Epithelial cell of prostate (primary cell): ENCODE results near the gene RGS9.
A peak's percentile ranks its signal among the peaks of the same experiment; 100 is the strongest.
"Not testable (repeated sequence)": the region's sequence is repeated elsewhere in the genome, so short reads cannot be mapped to it uniquely, and the experiment has no call there.

ENCODE experiments used
- DNase-seq: peaks from one replicate; pipeline ENCODE4 v3.0.0-alpha.2; 2011; ENCODE audit warnings: low read depth, low spot score
- H3K27ac ChIP-seq: fragments of 450-650 bp; 2 replicates; pipeline ENCODE4 v1.5.1; 2017; ENCODE audit warnings: mild to moderate bottlenecking

RGS9 gene

GRCh38 chr17:65177901-65178300, 40.7 kb downstream of the RGS9 start:
- no peak for DNase-seq
- no peak overlapping the region for H3K27ac ChIP-seq

- DNase-seq, H3K27ac ChIP-seq: not testable (repeated sequence)
Observed at GRCh38 chr17:65180276-65180675, 43.1 kb downstream of the RGS9 start.

- DNase-seq, result not testable (repeated sequence)
Observed at GRCh38 chr17:65180752-65181236, 43.6 kb downstream of the RGS9 start.

GRCh38 chr17:65181237-65182061, 44.3 kb downstream of the RGS9 start:
- no peak overlapping the region for H3K27ac ChIP-seq

More at GRCh38 chr17:65180752-65181236, 43.6 kb downstream of the RGS9 start:
- not testable (repeated sequence) for H3K27ac ChIP-seq

GRCh38 chr17:65182233-65182632, 45.1 kb downstream of the RGS9 start:
- no peak for DNase-seq
- H3K27ac ChIP-seq, result no peak overlapping the region

More at GRCh38 chr17:65181237-65182061, 44.3 kb downstream of the RGS9 start:
- DNase-seq, result no peak

- no peak for DNase-seq
- H3K27ac ChIP-seq, result no peak overlapping the region
Observed at GRCh38 chr17:65183736-65184135, 46.6 kb downstream of the RGS9 start.

GRCh38 chr17:65184235-65184959, 47.2 kb downstream of the RGS9 start:
- no peak for DNase-seq
- H3K27ac ChIP-seq, result no peak overlapping the region

GRCh38 chr17:65185062-65185461, 47.9 kb downstream of the RGS9 start:
- DNase-seq, result no peak
- no peak overlapping the region for H3K27ac ChIP-seq

- no peak for DNase-seq
Observed at GRCh38 chr17:65185668-65186382, 48.7 kb downstream of the RGS9 start.

GRCh38 chr17:65190467-65191097, 53.4 kb downstream of the RGS9 start:
- DNase-seq, result no peak
- no peak overlapping the region for H3K27ac ChIP-seq

More at GRCh38 chr17:65185668-65186382, 48.7 kb downstream of the RGS9 start:
- H3K27ac ChIP-seq, result no peak overlapping the region

GRCh38 chr17:65191811-65192740, 54.9 kb downstream of the RGS9 start:
- no peak for DNase-seq

GRCh38 chr17:65193305-65193704, 56.1 kb downstream of the RGS9 start:
- H3K27ac ChIP-seq, result no peak overlapping the region
- no peak for DNase-seq

More at GRCh38 chr17:65191811-65192740, 54.9 kb downstream of the RGS9 start:
- H3K27ac ChIP-seq, result peak overlapping the region; percentile 85

GRCh38 chr17:65193716-65194293, 56.6 kb downstream of the RGS9 start:
- DNase-seq, result no peak
- no peak overlapping the region for H3K27ac ChIP-seq

GRCh38 chr17:65194670-65195334, 57.6 kb downstream of the RGS9 start:
- DNase-seq, result no peak
- no peak overlapping the region for H3K27ac ChIP-seq

GRCh38 chr17:65195716-65196115, 58.5 kb downstream of the RGS9 start:
- no peak overlapping the region for H3K27ac ChIP-seq
- DNase-seq, result no peak

- no peak for DNase-seq
- no peak overlapping the region for H3K27ac ChIP-seq
Observed at GRCh38 chr17:65196617-65197016, 59.4 kb downstream of the RGS9 start.

GRCh38 chr17:65197201-65197600, 60.0 kb downstream of the RGS9 start:
- DNase-seq, result no peak
- no peak overlapping the region for H3K27ac ChIP-seq
